NOMO-1 (cell line): ENCODE data around the gene RRH.
"Not testable (repeated sequence)": the region's sequence is repeated elsewhere in the genome, so short reads cannot be mapped to it uniquely, and the experiment has no call there.

Experiments used
- DNase-seq, 2 experiments: peaks; one replicate each; lab custom pipeline; 2025; ENCODE audit not compliant: unreplicated experiment in 2 of 2; lab: John Stamatoyannopoulos, UW

The RRH gene

DNA sequence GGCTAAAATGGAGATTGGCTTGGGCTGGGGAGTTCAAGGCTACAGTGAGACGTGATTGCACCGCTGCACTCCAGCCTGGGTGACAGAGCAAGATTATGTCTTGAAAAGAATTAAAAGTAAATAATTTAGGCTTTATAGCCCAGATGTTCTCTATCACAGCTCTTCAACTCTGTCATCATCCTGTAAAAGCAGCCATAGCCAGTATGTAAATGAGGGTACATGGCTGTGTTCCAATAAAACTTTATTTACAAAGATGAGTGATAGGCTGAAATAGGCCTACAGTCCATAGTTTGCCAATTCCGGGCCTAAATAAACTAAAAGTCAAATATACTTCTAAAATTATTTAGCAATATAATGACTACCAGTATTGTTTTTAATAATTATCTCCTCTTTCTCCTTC lies 9.2 kb downstream of the RRH start:
- no peak for DNase-seq

DNA sequence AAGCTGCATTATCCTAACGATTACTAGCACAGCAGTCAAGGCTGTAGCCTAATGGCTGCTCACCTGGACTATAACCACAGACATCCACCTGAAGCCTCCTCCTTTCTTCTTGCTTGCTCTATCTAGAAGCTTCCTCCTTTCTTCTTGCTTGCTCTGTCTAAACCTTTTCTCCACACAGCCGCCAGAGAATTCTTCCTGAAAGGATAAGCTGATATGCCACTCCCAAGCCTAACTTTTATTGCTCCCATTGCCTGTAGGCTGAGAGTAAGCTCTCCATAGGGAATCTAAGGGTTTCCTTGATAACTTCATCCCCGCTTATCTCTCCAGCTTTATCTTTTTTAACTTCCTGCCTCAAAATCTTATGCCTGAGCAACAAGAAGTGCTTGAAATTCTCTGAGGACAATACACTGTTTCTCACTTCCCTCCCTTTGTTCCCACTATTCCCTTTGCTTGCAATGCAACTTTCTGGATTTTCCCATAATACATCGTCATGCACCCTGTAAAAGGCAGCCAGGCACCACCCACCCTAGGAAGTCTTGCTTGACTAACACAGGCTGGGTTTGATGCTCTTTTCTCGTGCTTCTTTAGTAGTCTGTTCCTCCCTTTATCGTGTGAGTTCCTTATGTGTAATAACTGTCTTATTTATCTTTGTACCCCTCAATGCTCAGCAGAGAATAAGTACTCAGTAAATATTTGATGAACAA lies 18.8 kb downstream of the RRH start:
- no peak for DNase-seq

DNA sequence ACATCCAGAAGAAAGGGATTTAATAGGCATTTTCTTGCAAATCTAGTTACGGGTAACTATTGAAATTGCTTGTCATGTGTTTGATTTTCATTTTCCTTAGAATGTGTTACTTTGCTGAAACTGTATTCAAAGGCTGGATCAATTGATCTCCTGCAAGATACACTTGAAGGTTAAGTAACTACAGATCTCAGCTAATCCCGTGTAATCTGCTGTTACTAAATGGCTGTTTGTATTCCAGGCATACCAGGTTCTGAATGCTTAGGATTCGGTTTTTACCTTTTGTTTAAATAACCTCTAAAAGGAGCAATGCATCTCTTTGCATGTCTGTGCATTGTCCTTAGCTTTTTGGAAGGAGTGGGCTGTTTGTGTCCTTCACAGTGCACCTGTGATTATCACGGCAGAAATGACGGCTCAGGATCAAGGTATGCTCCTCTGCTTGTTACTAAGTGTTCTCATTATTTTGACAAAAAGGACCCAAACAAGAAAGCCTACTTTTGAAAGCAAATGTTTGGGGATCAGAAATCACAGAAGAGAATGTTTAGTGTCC lies 20.2 kb downstream of the RRH start, which contains the start of gene LRIT3:
LRIT3 (plus strand) TSS at position 212 of the 547 bp plus-strand sequence; CDS start at position 307, 95 bp downstream.
- no peak for DNase-seq

DNA sequence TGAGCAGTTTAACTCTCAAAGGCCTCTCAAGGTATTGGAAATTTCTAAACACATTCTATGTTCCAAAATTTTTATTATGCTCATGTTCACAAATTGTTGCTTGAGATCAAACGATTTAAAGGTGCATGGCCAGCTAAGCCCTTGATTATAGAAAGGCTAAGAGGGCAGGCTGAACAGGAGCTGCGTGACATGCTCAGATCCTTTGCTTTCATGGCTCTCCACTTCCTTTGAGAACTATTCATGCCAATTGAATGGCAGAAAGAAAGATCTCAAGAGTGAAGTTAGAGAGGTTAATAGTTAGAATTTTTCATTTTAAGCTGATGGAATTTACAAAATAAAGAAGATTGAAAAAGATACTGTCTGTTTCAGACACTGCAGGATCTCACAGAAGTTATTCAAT lies 20.7 kb downstream of the RRH start:
- DNase-seq: no peak

DNA sequence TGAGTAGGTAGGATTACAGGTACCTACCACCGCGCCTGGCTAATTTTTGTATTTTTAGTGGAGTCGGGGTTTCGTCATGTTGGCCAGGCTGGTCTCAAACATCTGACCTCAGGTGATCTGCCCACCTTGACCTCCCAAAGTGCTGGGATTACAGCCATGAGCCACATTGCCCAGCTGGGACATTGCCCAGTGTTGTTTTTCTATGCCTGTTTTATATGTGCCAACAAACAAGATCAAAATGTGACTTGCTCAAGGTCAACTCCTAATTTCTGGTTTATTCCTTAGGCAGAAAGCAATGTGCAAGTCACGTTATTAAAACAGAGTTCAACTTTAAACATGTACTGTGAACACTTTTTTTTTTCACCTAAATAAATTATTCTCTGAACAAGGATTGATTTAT lies 22.8 kb downstream of the RRH start:
- DNase-seq: no peak

DNA sequence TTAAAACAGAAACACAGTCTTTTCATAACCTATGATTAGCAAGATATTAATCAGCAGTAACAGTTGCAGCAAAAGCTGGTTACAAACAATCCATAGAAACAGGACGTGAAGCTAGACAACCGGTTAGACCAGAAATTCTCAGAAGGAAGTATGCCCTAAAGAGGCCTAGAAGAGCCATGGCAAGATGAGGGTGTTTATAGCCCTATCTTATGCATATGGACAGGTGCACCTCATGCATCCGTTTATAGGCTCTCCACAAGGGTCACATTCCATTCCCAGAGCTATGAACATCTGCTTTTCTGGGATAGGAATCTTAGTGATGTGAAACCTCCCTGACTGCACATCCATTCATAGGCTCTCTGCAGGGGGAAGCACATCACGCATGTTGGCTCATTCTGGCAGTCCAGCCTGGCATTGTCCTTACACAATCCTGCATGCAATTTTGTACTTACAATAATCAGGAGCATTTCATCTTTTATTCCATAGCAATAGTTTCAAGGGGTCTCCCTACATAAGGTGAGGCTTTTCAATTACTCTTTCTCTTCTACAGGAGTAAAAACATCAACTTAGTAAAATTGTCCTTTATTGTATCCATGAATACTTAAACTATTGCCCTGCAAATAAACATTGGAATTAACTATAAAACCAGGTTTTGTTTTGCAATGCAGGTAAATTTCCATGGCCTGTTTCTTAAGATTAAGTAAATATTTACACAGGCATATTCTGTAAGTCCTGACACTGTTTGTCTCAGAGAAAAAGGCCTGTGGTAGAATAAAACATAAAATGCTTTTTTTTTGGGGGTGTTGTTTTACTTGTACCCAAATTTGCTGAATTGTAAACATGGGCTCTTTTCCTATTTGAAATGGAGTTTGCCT lies 31.9 kb downstream of the RRH start:
- DNase-seq: not testable (repeated sequence)

DNA sequence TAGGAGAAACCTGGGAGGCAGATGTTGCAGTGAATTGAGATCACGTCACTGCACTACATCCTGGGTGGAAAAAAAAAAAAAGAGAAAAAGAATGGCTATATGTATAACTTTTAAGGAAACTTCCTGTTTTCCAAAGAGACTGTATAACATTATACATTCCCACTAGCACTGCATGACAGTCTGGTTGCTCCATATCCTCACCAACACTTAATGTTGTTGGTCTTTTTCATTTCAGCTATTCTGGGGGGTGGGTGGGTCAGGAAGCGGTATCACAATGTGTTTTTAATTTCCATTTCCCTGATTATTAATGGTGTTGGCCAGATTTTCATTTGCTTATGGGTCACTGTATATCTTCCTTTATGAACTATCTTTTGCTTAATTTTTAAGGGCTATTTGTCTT lies 33.5 kb downstream of the RRH start:
- DNase-seq: no peak

DNA sequence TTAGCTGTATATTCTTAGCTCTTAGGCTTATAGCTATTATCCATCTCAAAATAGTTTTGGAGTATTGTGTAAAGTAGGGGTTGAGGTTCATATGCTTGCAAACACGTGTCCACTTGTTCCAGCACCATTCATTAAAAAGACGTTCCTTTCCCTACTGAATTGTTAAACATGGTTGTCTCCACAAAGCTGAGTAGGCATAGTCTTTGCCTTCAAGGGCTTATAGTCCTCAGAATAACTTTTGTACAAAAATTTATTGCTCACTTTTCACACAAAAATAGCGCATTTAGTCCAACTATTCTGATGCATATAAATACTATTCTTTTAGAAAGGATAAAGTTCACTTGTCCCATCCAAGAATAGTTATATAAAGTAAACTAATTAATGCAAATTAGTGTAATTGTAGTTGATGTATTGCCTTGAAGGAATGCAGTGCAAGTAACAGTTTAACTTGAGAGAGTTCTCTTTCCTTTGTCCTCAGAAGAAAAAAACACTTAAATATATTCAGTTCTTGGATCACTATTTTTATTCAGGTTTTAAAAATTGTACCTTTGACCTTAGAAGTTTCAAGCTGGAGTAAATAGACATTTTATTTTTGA lies 34.2 kb downstream of the RRH start:
- no peak for DNase-seq

DNA sequence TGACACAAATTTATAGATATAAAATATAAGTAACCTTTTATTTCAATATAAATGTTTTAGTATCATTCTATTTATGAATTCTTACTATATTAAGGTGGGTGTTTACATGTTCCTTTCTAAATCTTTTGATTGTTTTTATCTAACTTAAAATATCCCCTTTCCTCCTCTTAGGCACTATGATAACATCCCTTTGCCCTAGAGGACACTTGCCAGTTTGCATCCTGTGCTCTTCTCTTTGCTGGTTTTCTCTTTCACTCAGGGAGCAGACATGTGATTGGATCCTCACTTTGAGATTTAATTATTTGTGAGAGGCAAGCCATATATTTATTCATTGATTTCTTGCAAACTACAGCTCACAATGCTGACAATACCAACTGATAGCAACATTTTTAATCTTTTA lies 36.4 kb downstream of the RRH start:
- no peak for DNase-seq

DNA sequence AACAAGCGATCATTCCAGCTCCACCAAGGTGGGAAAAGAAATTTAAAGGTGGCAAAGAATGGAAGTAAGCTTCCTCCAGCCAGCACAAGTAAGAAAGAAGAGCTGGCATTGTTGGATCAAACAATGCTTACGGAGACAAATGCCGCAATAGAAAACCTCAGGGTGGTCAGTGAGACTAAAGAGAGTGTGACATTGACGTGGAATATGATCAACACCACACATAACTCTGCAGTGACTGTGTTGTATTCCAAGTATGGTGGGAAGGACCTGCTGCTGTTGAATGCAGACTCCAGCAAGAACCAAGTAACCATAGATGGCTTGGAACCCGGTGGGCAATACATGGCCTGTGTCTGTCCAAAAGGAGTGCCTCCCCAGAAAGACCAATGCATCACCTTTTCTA lies 42.3 kb downstream of the RRH start:
- no peak for DNase-seq

DNA sequence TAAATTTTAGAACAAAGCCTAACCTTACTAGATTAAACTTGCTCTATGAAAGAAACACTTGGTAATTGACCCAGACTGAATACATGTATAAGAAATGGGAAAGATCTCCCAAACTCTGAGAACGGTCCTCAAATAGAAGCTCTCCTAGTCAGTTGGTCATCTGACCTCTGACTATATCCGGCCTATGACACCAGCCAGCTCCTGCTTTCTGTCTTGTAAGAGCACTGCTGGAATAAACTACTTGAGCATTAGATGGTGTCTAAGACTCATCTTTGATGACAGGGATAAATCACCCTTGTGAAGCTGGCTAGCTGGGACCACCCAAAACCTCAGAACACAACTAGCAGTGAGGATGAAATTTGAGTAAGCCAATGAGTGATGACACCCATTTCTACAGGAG lies 44.3 kb downstream of the RRH start:
- no peak for DNase-seq

DNA sequence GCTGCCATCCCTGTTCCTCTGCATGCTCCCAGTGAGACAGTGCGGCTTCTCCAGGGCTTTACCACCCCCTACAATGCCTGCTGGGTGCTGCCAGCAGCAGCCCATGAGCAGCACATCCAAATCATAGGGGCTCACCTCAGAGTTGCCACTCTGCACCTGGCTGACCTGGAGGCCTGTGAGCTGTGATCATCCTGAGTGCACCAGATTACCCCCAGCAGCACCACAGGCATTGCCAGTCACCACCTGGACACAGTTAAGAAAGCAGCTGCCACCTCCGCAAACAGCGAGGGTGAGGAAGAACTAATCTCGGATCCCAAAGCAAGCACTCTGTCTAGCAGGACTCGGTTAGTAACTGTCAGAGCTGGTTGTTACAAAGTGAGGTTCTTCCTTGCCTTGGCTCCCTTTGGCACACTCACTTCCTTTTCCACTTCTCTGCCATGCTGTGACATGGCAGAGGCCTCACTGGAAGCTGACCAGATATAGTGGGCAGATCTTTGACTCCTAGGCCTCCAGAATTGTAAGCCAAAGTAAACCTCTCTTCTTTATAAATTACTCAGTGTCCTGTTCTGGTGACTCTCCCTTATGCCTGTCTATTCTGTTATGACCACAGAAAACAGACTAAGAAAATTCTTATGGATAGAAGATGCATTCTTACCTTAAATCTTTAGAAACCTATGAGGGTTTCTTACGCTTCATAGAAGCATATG lies 45.3 kb downstream of the RRH start:
- no peak for DNase-seq

DNA sequence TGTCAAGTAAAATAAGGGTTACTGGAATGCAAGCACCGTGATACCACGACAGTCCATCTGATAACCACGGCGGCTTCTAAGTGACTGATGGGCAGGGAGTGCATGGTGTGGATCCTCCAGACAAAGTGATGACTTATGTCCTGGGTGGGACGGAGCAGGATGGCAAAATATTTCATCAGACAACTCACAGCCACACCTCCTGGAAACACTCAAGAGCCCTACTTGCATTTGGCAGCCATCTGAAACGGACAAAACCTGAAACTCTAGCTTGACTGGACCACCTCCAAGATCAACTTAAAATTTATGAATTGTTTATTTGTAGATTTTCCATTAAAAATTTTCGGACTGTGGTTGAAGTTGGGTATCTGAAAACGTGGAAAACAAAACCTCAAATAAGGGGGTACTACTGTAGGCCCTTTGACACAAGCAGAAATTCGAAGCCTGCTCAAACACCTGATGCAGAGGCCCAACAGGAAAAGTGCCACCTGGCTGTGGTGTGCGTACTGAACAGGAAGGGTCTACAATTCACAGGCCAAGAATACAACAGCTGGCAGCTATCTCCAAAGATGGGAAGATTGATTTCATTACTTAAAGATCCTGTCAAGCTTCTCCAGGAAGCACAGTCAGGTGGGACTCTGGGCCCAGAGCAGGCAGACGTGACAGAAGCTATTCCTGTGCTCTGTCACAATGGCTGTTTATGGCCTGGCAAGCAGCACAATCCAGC lies 46.2 kb downstream of the RRH start:
- DNase-seq: no peak

DNA sequence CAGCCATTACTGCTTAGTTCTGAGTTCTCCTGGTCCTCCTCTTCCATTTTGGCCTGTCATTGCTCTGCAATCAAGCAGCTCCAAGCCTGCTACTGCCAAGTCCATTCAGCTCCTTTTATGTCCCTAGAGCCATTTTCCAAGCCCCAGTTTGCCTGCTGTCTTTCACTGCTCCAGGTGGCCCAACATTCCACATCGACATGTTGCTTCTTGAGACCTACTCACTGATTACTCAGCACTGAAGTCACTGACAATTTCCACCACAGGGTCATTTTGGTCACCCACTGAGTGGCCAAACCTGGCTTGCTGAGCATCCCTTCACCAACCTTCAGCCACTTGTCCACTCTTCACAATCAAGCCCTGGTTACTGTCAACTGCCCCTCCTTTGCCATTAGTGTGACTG lies 47.3 kb downstream of the RRH start:
- DNase-seq: no peak

DNA sequence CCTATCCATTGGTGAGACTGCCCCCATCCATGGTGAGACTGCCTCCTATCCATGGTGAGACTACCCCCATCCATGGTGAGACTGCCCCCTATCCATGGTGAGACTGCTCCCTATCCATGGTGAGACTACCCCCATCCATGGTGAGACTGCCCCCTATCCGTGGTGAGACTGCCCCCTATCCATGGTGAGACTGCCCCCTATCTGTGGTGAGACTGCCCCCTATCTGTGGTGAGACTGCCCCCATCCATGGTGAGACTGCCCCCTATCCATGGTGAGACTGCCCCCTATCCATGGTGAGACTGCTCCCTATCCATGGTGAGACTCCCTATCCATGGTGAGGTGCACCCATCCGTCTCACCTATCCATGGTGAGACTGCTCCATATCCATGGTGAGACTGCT lies 47.8 kb downstream of the RRH start:
- DNase-seq: not testable (repeated sequence)

DNA sequence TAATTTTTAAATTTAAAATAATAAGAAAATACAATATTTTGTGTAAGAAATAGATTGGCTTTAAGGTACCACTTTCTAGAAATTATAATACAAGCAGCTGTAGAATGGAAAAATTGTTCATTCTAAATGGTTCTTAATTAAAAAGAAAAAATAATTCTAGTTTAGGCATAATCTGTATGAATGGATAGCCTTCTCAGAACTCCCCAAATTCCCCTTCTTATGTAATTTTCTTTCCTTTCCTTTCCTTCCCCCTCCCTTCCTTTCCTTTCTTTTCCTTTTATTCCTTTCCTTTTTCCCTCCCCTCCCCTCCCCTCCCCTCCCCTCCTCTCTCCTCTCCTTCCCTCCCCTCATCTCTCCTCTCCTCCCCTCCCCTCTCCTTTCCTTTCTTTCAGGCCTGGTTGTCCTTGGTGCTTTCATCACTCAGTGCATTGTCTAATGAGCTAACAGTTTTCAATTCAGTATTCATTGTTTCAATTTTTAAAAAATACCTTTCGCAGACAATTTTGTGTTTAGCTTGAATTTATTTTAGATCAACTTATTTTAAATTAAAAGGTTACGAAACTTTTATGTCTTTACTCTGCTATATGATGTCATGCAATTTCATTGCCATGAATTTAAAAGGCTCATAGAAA lies 49.0 kb downstream of the RRH start:
- no peak for DNase-seq

DNA sequence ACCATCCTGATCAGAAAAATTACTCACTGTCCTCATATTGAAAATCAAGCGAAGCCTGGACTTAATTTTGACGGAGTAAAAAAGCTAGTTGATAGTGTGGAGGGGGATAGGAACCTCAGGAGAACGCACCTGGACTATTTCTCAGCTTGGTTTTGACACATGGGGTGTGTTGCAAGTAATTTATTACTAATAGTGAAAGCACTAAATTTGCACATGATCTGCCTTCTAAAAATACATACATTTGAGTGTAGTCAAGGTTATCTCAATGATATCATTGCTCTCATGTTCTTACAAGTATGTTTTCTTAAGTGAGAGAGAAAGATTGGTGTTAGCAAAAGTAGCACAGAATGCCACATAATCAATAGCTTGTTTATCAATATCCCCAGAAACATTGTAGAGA lies 49.6 kb downstream of the RRH start:
- DNase-seq: no peak

DNA sequence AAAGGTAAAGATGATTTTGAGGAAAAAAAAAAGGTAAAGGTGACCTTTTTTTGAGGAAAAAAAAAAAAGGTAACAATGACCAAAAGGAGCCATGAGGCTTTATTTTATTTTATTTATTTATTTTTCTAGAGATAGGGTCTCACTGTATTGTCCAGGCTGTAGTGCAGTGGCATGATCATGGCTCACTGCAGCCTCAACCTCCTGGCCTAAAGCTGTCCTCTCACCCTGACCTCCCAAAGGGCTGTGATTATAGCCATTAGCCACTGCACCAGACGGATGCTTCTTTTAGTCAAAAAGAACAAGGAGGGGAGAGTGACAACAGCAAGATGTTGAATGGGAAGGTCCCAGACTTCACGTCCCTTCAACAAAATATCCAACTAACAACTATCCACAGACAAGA lies 50.6 kb downstream of the RRH start:
- no peak for DNase-seq

DNA sequence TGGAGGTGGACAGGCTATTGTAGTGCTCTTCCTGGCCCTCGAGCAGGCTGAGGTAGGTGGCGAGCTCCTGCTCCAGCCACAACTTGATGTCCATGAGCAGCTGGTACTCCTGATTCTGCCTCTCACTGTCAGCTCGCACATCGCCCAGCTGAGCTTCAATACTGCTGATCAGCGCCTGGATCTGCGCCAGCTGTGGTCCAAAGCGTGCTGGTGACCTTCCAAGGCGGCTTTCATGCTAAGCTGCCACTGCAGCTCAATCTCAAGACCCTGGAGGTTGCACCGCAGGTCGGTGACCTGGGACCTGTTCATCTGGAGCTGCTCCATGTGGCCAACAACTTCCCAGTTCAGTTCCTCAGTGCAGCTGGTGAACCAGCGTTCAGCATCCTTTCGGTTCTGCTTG lies 51.3 kb downstream of the RRH start:
- no peak for DNase-seq
